ENCODE data around the gene ITGA8.

DNA sequence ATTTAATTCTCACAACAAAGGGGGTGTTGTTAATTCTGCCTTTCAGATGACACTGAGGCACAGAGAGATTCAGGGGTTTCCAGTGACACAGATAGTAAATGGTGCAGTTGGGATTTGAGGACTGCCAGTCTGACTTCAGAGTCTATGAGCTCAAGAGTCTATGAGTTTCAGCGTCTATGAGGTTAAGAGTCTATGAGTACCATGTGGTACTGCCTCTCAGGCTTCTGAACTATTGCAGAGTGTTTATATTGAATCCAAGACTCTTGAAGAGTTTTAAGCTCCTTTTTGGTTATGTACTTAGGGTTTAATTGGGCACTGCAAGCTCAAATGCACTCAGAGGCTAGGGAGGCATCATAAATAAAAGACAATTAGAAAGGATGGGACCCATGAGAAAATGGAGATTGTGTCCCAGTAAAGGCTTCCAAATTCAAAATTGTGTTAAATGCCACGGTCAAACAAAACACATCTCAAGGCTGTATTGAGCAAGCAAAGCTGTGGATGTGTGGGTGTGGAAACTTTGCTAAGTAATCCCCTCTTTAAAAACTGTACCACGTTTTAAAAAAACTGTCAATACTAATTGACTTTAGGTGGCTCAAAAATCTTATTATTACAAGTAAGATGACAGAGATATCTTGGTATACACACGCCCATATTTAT, 224.7 kb downstream of the ITGA8 start:
- TF ChIP-seq, protein P1, sequence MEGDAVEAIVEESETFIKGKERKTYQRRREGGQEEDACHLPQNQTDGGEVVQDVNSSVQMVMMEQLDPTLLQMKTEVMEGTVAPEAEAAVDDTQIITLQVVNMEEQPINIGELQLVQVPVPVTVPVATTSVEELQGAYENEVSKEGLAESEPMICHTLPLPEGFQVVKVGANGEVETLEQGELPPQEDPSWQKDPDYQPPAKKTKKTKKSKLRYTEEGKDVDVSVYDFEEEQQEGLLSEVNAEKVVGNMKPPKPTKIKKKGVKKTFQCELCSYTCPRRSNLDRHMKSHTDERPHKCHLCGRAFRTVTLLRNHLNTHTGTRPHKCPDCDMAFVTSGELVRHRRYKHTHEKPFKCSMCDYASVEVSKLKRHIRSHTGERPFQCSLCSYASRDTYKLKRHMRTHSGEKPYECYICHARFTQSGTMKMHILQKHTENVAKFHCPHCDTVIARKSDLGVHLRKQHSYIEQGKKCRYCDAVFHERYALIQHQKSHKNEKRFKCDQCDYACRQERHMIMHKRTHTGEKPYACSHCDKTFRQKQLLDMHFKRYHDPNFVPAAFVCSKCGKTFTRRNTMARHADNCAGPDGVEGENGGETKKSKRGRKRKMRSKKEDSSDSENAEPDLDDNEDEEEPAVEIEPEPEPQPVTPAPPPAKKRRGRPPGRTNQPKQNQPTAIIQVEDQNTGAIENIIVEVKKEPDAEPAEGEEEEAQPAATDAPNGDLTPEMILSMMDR (IDR thresholded peaks at IDR 0.05 in 8 of 11, conservative IDR thresholded peaks at IDR 0.05 in 3 of 11), result no peak
- no peak for TF ChIP-seq POLR2A (IDR thresholded peaks at IDR 0.05)
- TF ChIP-seq POLR2AphosphoS5 (IDR thresholded peaks at IDR 0.05), result no peak

All from spleen (tissue), 7 donors.